T47D (cell line): ENCODE results near the gene GPX5.

Source experiments
- DNase-seq, 2 experiments: peaks; one replicate each; pipeline versions ENCODE4 v3.0.0 to v3.0.0-alpha.2; 2011 to 2012; ENCODE audit warnings: low read depth in 1 of 2, low spot score in 1 of 2
- JUND ChIP-seq: IDR thresholded peaks from 2 replicates; pipeline ENCODE4 v1.6.1; 2012; ENCODE audit warnings: low read depth
- in situ Hi-C: cut with HindIII; loops from 2 replicates; pipeline ENCODE4 v1.10.0; 2016; ENCODE audit warnings: low sequenced_read_pairs, low pct_unique_long_range_greater_than_20kb

Gene GPX5

GRCh38 chr6:28553384-28553985 lies 27.8 kb downstream of the GPX5 start:
- no peak for TF ChIP-seq JUND
- in situ Hi-C loops: no loop called here
- no peak for DNase-seq

- no peak for DNase-seq
- no peak for TF ChIP-seq JUND
- in situ Hi-C loops: no loop called here
Observed at GRCh38 chr6:28553986-28554881, 28.6 kb downstream of the GPX5 start.

GRCh38 chr6:28555136-28555535 lies 29.5 kb downstream of the GPX5 start:
- DNase-seq: no peak
- in situ Hi-C loops: no loop called here
- TF ChIP-seq JUND: no peak

- DNase-seq: no peak
- TF ChIP-seq JUND: no peak
- in situ Hi-C loops: no loop called here
Observed at GRCh38 chr6:28558629-28559028, 32.9 kb downstream of the GPX5 start.

- DNase-seq: no peak
- in situ Hi-C loops: no loop called here
Observed at GRCh38 chr6:28563430-28564095, 37.9 kb downstream of the GPX5 start.

GRCh38 chr6:28565823-28566526 lies 40.3 kb downstream of the GPX5 start:
- TF ChIP-seq JUND: no peak
- in situ Hi-C loops: no loop called here
- no peak for DNase-seq

More at GRCh38 chr6:28563430-28564095, 37.9 kb downstream of the GPX5 start:
- no peak for TF ChIP-seq JUND

- in situ Hi-C loops: no loop called here
- DNase-seq: no peak
- no peak for TF ChIP-seq JUND
Observed at GRCh38 chr6:28566527-28567252, 41.0 kb downstream of the GPX5 start.

GRCh38 chr6:28567506-28567905 lies 41.8 kb downstream of the GPX5 start:
- in situ Hi-C loops: no loop called here

GRCh38 chr6:28568515-28569108 lies 42.9 kb downstream of the GPX5 start:
- in situ Hi-C loops: no loop called here

More at GRCh38 chr6:28567506-28567905, 41.8 kb downstream of the GPX5 start:
- TF ChIP-seq JUND: no peak
- DNase-seq: no peak

GRCh38 chr6:28569748-28570147 lies 44.1 kb downstream of the GPX5 start:
- no peak for TF ChIP-seq JUND
- DNase-seq: no peak
- in situ Hi-C loops: no loop called here

More at GRCh38 chr6:28568515-28569108, 42.9 kb downstream of the GPX5 start:
- no peak for TF ChIP-seq JUND
- DNase-seq: no peak

- in situ Hi-C loops: no loop called here
- peak; percentile 11 to 25 for DNase-seq
- TF ChIP-seq JUND: no peak
Observed at GRCh38 chr6:28580475-28580874, 54.8 kb downstream of the GPX5 start.
